ENCODE results near the gene PLA1A. TPM values are rescaled to one million over a fixed set of nuclear protein-coding genes. Genes with fewer than 3 reads are reported as not detected.

PLA1A gene
- total and polyA plus RNA-seq, 10 of the 15 experiments (the other 5 are each of a cell fraction or from before 2014, with no cell fraction given) = 2.9 to 106 (median 4.8) TPM

DNA sequence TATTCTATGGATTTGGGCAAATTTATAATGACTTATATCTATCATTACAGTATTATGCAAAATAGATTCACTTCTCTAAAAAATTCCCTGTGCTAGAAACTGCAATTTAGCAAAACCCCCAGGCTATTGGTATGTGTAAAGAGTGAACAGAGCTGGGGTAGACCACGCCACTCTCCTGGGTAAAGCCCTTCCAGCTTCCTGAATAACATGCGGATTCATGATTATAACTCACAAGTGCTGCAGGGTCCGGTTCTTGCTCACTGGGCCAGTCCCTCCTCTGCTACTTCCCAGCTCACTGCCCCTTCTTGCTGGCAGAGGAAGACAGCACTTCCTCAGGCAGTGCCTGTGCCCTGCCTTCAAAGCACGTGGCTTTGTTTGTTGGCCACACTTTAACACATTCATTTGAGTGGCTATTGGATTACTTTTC lies 42.4 kb upstream of the PLA1A start:
- H3K9ac ChIP-seq (ENCODE audit: control insufficient read depth, insufficient read depth, low read length) = peak overlapping the region; percentile 99
- ChIA-PET POLR2A (interaction anchor here (0.7 to 6.4 kb wide), 9 partner anchors 9 to 120 kb away, joined by 3 to 104 read pairs (median 4); partner anchors contain the start of genes ADPRH and PLA1A), RAD21 (ENCODE audit: unreplicated experiment) (interaction anchor here (0.7 to 11.9 kb wide), 9 partner anchors 16 to 259 kb away, joined by 3 to 239 read pairs (median 4); no protein-coding TSS in a partner anchor), CTCF (interaction anchor here (0.7 to 6.0 kb wide), 7 partner anchors 14 to 125 kb away, joined by 3 to 46 read pairs (median 6); no protein-coding TSS in a partner anchor), SMC1A (ENCODE audit: uncharacterized antibody, unreplicated experiment) (interaction anchor here (0.7 to 8.9 kb wide), 23 partner anchors 12 to 673 kb away, joined by 3 to 151 read pairs (median 4); partner anchors contain the start of genes COX17 and TIMMDC1)
- no peaks in the 10 kb centered on the region for H3K9me3 ChIP-seq (replicated peaks; ENCODE audit: control insufficient read depth, insufficient read depth, low read length)
- DNase-seq (ENCODE audit: low read depth, low spot score) (no peak), FAIRE-seq (no peak), ATAC-seq (peak; percentile 3)
- no peak overlapping the region for H2AFZ ChIP-seq (ENCODE audit: control insufficient read depth, low read depth, low read length)
- peaks cover 99% of the 10 kb centered on the region for H3K79me2 ChIP-seq (ENCODE audit: control insufficient read depth, insufficient read depth, low read length)
- 0% methylated on average over 4 of the region's 4 CpGs for WGBS (ENCODE audit: insufficient coverage, insufficient replicate concordance, low lambda C conversion rate, missing lambda C conversion rate)
- no peaks in the 10 kb centered on the region for H3K27me3 ChIP-seq (replicated peaks in 1 of 2; ENCODE audit: control insufficient read depth in 2 of 2, insufficient read depth in 2 of 2, low read length in 1 of 2)
- in situ Hi-C loops (cut with MboI) (no loop called here), intact Hi-C loops (cut with micrococcal nuclease; ENCODE audit: unreplicated experiment) (loop anchor here (5.0 to 10.0 kb wide), 3 partner anchors 233 to 539 kb away; partner anchors contain the start of gene GSK3B)
- BruUV-seq (replicated peaks) = no TSS peak
- H3K27ac ChIP-seq (ENCODE audit: control insufficient read depth, insufficient read depth) = peak overlapping the region; percentile 98
- H4K20me1 ChIP-seq (ENCODE audit: control insufficient read depth, insufficient read depth) = no peaks in the 10 kb centered on the region
- peaks cover 0 to 3% of the 10 kb centered on the region in 2 experiments; a peak in 1 of 4 replicates for H3K36me3 ChIP-seq (ENCODE audit: control insufficient read depth in 2 of 2, insufficient read depth in 2 of 2, low read length in 1 of 2)
- H3K4me2 ChIP-seq (ENCODE audit: control insufficient read depth, insufficient read depth) = peak overlapping the region; percentile 98
- peaks cover 42% of the 10 kb centered on the region for H3K4me1 ChIP-seq (ENCODE audit: control insufficient read depth, insufficient read depth, low read length)
- H3K4me3 ChIP-seq = peak overlapping the region; percentile 76
- TF ChIP-seq TCF7 (IDR thresholded peaks at IDR 0.05; ENCODE audit: borderline replicate concordance) = no peak
- TF ChIP-seq MTA3 (IDR thresholded peaks at IDR 0.05; ENCODE audit: borderline replicate concordance, low read length) = no peak
- peak; percentile 56 for TF ChIP-seq SPI1 (IDR thresholded peaks at IDR 0.05; ENCODE audit: borderline replicate concordance, insufficient read depth, low read depth, low read length)
- no peak; the same call in 1 of the 2 replicates for TF ChIP-seq MTA2 (IDR thresholded peaks at IDR 0.05; ENCODE audit: low read depth)
- TF ChIP-seq EGR1 (IDR thresholded peaks at IDR 0.05; ENCODE audit: borderline replicate concordance in 1 of 2, low read depth in 2 of 2, low read length in 2 of 2) = no peak
- TF ChIP-seq, protein P1, sequence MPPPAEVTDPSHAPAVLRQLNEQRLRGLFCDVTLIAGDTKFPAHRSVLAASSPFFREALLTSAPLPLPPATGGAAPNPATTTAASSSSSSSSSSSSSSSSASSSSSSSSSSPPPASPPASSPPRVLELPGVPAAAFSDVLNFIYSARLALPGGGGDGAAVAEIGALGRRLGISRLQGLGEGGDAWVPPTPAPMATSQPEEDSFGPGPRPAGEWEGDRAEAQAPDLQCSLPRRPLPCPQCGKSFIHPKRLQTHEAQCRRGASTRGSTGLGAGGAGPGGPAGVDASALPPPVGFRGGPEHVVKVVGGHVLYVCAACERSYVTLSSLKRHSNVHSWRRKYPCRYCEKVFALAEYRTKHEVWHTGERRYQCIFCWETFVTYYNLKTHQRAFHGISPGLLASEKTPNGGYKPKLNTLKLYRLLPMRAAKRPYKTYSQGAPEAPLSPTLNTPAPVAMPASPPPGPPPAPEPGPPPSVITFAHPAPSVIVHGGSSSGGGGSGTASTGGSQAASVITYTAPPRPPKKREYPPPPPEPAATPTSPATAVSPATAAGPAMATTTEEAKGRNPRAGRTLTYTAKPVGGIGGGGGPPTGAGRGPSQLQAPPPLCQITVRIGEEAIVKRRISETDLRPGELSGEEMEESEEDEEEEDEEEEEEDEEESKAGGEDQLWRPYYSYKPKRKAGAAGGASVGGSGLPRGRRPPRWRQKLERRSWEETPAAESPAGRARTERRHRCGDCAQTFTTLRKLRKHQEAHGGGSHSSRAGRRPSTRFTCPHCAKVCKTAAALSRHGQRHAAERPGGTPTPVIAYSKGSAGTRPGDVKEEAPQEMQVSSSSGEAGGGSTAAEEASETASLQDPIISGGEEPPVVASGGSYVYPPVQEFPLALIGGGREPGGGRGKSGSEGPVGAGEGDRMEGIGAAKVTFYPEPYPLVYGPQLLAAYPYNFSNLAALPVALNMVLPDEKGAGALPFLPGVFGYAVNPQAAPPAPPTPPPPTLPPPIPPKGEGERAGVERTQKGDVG (CRISPR knock-in tag; IDR thresholded peaks at IDR 0.05) = no peak
- TF ChIP-seq BHLHE40 (IDR thresholded peaks at IDR 0.05; ENCODE audit: borderline replicate concordance in 1 of 2, low read depth in 2 of 2, low read length in 1 of 2) = 0 out of 4 replicates have a peak, but pooled peaks of 1 of the 2 experiments have one; percentile 27
- no peak for TF ChIP-seq NFIC (IDR thresholded peaks at IDR 0.05; ENCODE audit: low read depth, low read length)
- peak; percentile 53; the same call in 1 of the 2 replicates for TF ChIP-seq NR2F1 (conservative IDR thresholded peaks at IDR 0.05)
- TF ChIP-seq POU2F2 (IDR thresholded peaks at IDR 0.05; ENCODE audit: borderline replicate concordance, low read depth, low read length) = 0 out of 3 replicates have a peak, but pooled peaks have one; percentile 22
- TF ChIP-seq, protein P2, sequence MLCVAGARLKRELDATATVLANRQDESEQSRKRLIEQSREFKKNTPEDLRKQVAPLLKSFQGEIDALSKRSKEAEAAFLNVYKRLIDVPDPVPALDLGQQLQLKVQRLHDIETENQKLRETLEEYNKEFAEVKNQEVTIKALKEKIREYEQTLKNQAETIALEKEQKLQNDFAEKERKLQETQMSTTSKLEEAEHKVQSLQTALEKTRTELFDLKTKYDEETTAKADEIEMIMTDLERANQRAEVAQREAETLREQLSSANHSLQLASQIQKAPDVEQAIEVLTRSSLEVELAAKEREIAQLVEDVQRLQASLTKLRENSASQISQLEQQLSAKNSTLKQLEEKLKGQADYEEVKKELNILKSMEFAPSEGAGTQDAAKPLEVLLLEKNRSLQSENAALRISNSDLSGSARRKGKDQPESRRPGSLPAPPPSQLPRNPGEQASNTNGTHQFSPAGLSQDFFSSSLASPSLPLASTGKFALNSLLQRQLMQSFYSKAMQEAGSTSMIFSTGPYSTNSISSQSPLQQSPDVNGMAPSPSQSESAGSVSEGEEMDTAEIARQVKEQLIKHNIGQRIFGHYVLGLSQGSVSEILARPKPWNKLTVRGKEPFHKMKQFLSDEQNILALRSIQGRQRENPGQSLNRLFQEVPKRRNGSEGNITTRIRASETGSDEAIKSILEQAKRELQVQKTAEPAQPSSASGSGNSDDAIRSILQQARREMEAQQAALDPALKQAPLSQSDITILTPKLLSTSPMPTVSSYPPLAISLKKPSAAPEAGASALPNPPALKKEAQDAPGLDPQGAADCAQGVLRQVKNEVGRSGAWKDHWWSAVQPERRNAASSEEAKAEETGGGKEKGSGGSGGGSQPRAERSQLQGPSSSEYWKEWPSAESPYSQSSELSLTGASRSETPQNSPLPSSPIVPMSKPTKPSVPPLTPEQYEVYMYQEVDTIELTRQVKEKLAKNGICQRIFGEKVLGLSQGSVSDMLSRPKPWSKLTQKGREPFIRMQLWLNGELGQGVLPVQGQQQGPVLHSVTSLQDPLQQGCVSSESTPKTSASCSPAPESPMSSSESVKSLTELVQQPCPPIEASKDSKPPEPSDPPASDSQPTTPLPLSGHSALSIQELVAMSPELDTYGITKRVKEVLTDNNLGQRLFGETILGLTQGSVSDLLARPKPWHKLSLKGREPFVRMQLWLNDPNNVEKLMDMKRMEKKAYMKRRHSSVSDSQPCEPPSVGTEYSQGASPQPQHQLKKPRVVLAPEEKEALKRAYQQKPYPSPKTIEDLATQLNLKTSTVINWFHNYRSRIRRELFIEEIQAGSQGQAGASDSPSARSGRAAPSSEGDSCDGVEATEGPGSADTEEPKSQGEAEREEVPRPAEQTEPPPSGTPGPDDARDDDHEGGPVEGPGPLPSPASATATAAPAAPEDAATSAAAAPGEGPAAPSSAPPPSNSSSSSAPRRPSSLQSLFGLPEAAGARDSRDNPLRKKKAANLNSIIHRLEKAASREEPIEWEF (IDR thresholded peaks at IDR 0.05; ENCODE audit: insufficient replicate concordance, low read depth, low read length) = no peak
- peak; percentile 71; the same call in 1 of the 2 replicates for TF ChIP-seq MXI1 (IDR thresholded peaks at IDR 0.05; ENCODE audit: low read depth, low read length)
- TF ChIP-seq ZSCAN29 (IDR thresholded peaks at IDR 0.05) = no peak

Measured in GM12878 (cell line).